ENCODE results near the gene PTPN1. TPM values are rescaled to one million over a fixed set of nuclear protein-coding genes. Genes with fewer than 3 reads are reported as not detected.

PTPN1 gene
- polyA plus RNA-seq, 1 donor (not counting 4 experiments of a cell fraction or from before 2014, with no cell fraction given), result 61.6 TPM

- no peaks in the 10 kb centered on the region for H3K9me3 ChIP-seq (ENCODE audit: control insufficient read depth, low read depth, low read length)
- H3K27me3 ChIP-seq (ENCODE audit: control insufficient read depth, extremely low read depth, insufficient read depth, low read length), result no peaks in the 10 kb centered on the region
- peaks cover 69% of the 10 kb centered on the region for H3K79me2 ChIP-seq (ENCODE audit: control insufficient read depth, insufficient read depth, low read length)
- peak overlapping the region; percentile 91 for H3K9ac ChIP-seq (ENCODE audit: control insufficient read depth, extremely low read depth, insufficient read depth, low read length)
- no peak for FAIRE-seq
- peak overlapping the region; percentile 91 to 99 (median 97) for H3K4me3 ChIP-seq (ENCODE audit: control insufficient read depth in 2 of 3, extremely low read depth in 1 of 3, insufficient read depth in 2 of 3, low read depth in 1 of 3, low read length in 3 of 3)
- DNase-seq (ENCODE audit: low read depth, low spot score), result no peak
- H3K4me1 ChIP-seq (ENCODE audit: control insufficient read depth, extremely low read depth, insufficient read depth, low read length), result peaks cover 40% of the 10 kb centered on the region
- no peak overlapping the region for H2AFZ ChIP-seq (ENCODE audit: control insufficient read depth, low read length)
- H3K4me2 ChIP-seq (ENCODE audit: control insufficient read depth, extremely low read depth, insufficient read depth, low read depth, low read length), result peak overlapping the region; percentile 76
- H3K27ac ChIP-seq (ENCODE audit: control insufficient read depth, insufficient read depth, low read length), result peak overlapping the region; percentile 87
- TF ChIP-seq CTCF (optimal IDR thresholded peaks at IDR 0.05 in 1 of 3, IDR thresholded peaks at IDR 0.05 in 1 of 3, conservative IDR thresholded peaks at IDR 0.05 in 1 of 3; ENCODE audit: extremely low read depth in 1 of 3, insufficient read depth in 2 of 3, low read length in 3 of 3) (no peak), EZH2 (IDR thresholded peaks at IDR 0.05; ENCODE audit: low read length) (no peak)
- dilution Hi-C loops (cut with MboI; ENCODE audit: extremely low pct_ligation_motif_present, low sequenced_read_pairs), result no loop called here
- no peaks in the 10 kb centered on the region for H3K9me1 ChIP-seq (ENCODE audit: control insufficient read depth, extremely low read depth, insufficient read depth, low read length)
- peaks cover 7% of the 10 kb centered on the region for H4K20me1 ChIP-seq (ENCODE audit: control insufficient read depth, extremely low read depth, insufficient read depth, low read length)
- no peaks in the 10 kb centered on the region for H3K36me3 ChIP-seq (ENCODE audit: control insufficient read depth in 2 of 2, extremely low read depth in 1 of 2, insufficient read depth in 2 of 2, low read length in 2 of 2)
These were observed 2.1 kb downstream of the PTPN1 start for GRCh38 chr20:50512323-50512722.

GRCh38 chr20:50513169-50514034 is 3.2 kb downstream of the PTPN1 start:
- Histone ChIP-seq H3K9ac (ENCODE audit: control insufficient read depth, extremely low read depth, insufficient read depth, low read length) (peak overlapping the region; percentile 91), H3K4me1 (ENCODE audit: control insufficient read depth, extremely low read depth, insufficient read depth, low read length) (peaks cover 50% of the 10 kb centered on the region), H3K27me3 (ENCODE audit: control insufficient read depth, extremely low read depth, insufficient read depth, low read length) (no peaks in the 10 kb centered on the region), H3K4me2 (ENCODE audit: control insufficient read depth, extremely low read depth, insufficient read depth, low read depth, low read length) (peak overlapping the region; percentile 76), H3K9me1 (ENCODE audit: control insufficient read depth, extremely low read depth, insufficient read depth, low read length) (no peaks in the 10 kb centered on the region), H4K20me1 (ENCODE audit: control insufficient read depth, extremely low read depth, insufficient read depth, low read length) (peaks cover 7% of the 10 kb centered on the region), H3K9me3 (ENCODE audit: control insufficient read depth, low read depth, low read length) (no peaks in the 10 kb centered on the region), H3K79me2 (ENCODE audit: control insufficient read depth, insufficient read depth, low read length) (peaks cover 78% of the 10 kb centered on the region), H3K36me3 (ENCODE audit: control insufficient read depth in 2 of 2, extremely low read depth in 1 of 2, insufficient read depth in 2 of 2, low read length in 2 of 2) (no peaks in the 10 kb centered on the region), H2AFZ (ENCODE audit: control insufficient read depth, low read length) (no peak overlapping the region), H3K27ac (ENCODE audit: control insufficient read depth, insufficient read depth, low read length) (peak overlapping the region; percentile 87), H3K4me3 (ENCODE audit: control insufficient read depth in 2 of 3, extremely low read depth in 1 of 3, insufficient read depth in 2 of 3, low read depth in 1 of 3, low read length in 3 of 3) (peak overlapping the region; percentile 91 to 99 (median 97))
- no peak for TF ChIP-seq CTCF (optimal IDR thresholded peaks at IDR 0.05 in 1 of 3, IDR thresholded peaks at IDR 0.05 in 1 of 3, conservative IDR thresholded peaks at IDR 0.05 in 1 of 3; ENCODE audit: extremely low read depth in 1 of 3, insufficient read depth in 2 of 3, low read length in 3 of 3)
- TF ChIP-seq EZH2 (IDR thresholded peaks at IDR 0.05; ENCODE audit: low read length), result no peak
- DNase-seq (ENCODE audit: low read depth, low spot score) (no peak), FAIRE-seq (no peak)
- dilution Hi-C loops (cut with MboI; ENCODE audit: extremely low pct_ligation_motif_present, low sequenced_read_pairs), result no loop called here

Measured in keratinocyte (primary cell).